ENCODE measurements around the gene ABHD1.
A peak's percentile ranks its signal among the peaks of the same experiment; 100 is the strongest.

Gene ABHD1

DNA sequence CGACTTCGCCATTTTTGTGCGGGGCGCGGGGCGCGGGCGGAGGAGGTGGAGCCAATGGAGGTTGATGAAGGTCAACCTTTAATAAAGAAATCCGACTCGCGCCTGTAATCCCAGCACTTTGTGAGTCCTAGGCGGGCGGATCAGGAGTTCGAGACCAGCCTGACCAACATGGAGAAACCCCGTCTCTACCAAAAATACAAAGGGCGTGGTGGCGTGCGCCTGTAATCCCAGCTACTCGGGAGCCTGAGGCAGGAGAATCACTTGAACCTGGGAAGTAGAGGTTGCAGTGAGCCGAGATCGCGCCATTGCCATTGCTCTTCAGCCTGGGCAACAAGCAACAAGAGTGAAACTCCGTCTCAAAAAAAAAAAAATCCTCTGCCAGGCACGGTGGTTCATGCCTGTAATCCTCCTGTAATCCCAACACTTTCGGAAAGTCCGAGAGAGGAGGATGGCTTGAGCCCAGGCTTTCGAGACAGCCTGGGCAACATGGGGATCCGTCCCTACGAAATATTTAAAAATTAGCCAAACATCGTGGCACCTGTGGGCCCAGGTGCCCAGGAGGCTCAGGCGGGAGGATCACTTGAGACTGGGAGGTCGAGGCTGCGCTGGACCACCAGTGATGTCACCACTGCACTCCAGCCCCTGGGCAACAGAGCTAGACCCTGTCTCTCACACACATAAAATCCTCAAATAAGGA is 11.3 kb downstream of the ABHD1 start:
- TF ChIP-seq CTCF (IDR thresholded peaks at IDR 0.05; ENCODE audit: control insufficient read depth, extremely low read depth, insufficient read depth) = no peak
- DNase-seq (ENCODE audit: low read depth) = no peak
- H3K4me3 ChIP-seq (ENCODE audit: low read depth, low read length) = peak overlapping the region; percentile 96; the same call in 1 of the 2 replicates

- H3K4me3 ChIP-seq (ENCODE audit: low read depth, low read length) = no peak overlapping the region
- no peak for TF ChIP-seq CTCF (IDR thresholded peaks at IDR 0.05; ENCODE audit: control insufficient read depth, extremely low read depth, insufficient read depth)
- no peak for DNase-seq (ENCODE audit: low read depth)
Observed at GRCh38 chr2:27135478-27135955, 11.9 kb downstream of the ABHD1 start.

GRCh38 chr2:27136751-27137150 is 13.1 kb downstream of the ABHD1 start:
- no peak overlapping the region for H3K4me3 ChIP-seq (ENCODE audit: low read depth, low read length)
- TF ChIP-seq CTCF (IDR thresholded peaks at IDR 0.05; ENCODE audit: control insufficient read depth, extremely low read depth, insufficient read depth) = no peak
- no peak for DNase-seq (ENCODE audit: low read depth)

DNA sequence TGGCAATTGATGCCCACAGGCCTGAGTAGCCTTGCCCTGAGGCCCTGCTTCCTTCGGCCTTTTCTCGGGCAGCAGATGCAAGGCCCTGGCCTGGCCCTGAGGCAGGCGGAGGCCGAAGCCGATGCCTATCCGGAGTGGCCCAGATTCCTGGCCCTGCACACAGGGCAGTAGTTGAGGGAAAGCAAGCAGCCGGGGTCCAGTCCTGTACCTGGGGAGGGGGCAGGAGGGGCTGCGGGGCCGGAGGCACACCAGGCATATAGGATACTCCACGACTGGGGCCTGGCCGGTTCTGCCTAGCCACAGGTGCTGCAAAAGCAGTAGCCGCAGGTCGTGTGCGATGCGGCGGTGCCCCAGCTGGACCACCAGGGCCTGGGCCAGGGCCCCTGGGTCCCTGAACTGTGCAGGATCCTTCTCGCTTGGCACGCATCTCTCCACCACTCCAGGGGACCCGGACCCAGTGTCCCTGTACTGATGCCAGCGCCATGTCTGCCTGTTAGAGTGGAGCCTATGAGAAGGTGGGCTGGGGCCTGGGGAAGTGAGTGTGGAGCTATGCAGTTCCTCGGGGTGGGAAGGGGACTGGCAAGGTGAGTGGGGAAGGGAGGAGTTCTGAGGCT is 13.8 kb downstream of the ABHD1 start:
- no peak for DNase-seq (ENCODE audit: low read depth)
- no peak for TF ChIP-seq CTCF (IDR thresholded peaks at IDR 0.05; ENCODE audit: control insufficient read depth, extremely low read depth, insufficient read depth)
- no peak overlapping the region for H3K4me3 ChIP-seq (ENCODE audit: low read depth, low read length)

DNA sequence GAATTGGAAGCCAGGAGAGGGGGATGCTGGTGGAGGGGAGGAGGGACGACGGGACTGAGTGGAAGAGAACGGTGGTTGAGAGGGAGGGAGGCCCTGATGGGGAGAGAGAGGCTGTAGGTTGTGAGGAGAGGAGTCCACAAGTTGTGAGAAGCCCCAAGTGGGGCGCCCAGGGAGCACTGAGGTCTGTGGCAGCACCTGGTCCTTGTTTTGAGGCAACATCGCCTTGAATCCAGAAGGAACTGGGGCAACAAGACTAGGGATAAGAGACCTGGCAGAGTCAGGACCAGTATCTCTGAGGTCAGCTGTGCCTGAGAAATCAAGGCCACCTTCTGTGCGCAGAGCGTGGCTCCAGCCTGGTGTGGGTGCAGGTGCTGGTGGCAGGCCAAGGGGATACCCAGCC is 14.5 kb downstream of the ABHD1 start:
- no peak overlapping the region for H3K4me3 ChIP-seq (ENCODE audit: low read depth, low read length)
- no peak for TF ChIP-seq CTCF (IDR thresholded peaks at IDR 0.05; ENCODE audit: control insufficient read depth, extremely low read depth, insufficient read depth)
- DNase-seq (ENCODE audit: low read depth) = no peak

GRCh38 chr2:27139310-27139709 is 15.7 kb downstream of the ABHD1 start, which contains the start of gene PRR30:
PRR30 (minus strand) TSS chr2:27139410; CDS start chr2:27138329, 1,081 bp downstream.
- no peak for DNase-seq (ENCODE audit: low read depth)
- no peak for TF ChIP-seq CTCF (IDR thresholded peaks at IDR 0.05; ENCODE audit: control insufficient read depth, extremely low read depth, insufficient read depth)

More at GRCh38 chr2:27139310-27139709, 15.7 kb downstream of the ABHD1 start, which contains the start of gene PRR30:
- no peak within 1 kb of the TSS for H3K4me3 ChIP-seq (ENCODE audit: low read depth, low read length)
